Psoas muscle (tissue), 8 donors: ENCODE results near the gene LRRC4C. TPM values are rescaled to one million over a fixed set of nuclear protein-coding genes. Genes with fewer than 3 reads are reported as not detected.

Source experiments
- ATAC-seq, 4 donors: fragments of 200-7000 bp; cut with Tn5 transposase; one replicate each; pipeline ENCODE4 v1.9.1; 2020; ENCODE audit warnings: moderate library complexity in 3 of 4, mild to moderate bottlenecking in 2 of 4
- DNase-seq, 2 donors: peaks; one replicate each; pipeline ENCODE4 v3.0.0-alpha.2; 2020
- H3K27ac ChIP-seq: fragments of 200-600 bp; one replicate; pipeline ENCODE4 v1.8.0; 2022
- H3K27me3 ChIP-seq, 3 donors: fragments of 200-600 bp in 1 of 3; one replicate each; pipeline versions ENCODE4 v1.6.1 to v1.8.0; 2013 to 2022; ENCODE audit warnings: low read length in 2 of 3, mild to moderate bottlenecking in 2 of 3, moderate library complexity in 1 of 3; ENCODE audit not compliant: insufficient read depth in 3 of 3
- H3K36me3 ChIP-seq, 2 donors: fragments of 200-600 bp in 1 of 2; one replicate each; pipeline versions ENCODE4 v1.6.1 to v1.8.0; 2013 to 2022; ENCODE audit warnings: low read depth in 1 of 2, mild to moderate bottlenecking in 1 of 2, moderate library complexity in 1 of 2; ENCODE audit not compliant: insufficient read depth in 1 of 2
- H3K4me1 ChIP-seq: fragments of 200-600 bp; one replicate; pipeline ENCODE4 v1.8.0; 2022
- H3K4me3 ChIP-seq: fragments of 200-600 bp; one replicate; pipeline ENCODE4 v1.8.0; 2022; ENCODE audit warnings: mild to moderate bottlenecking
- H3K9me3 ChIP-seq: fragments of 200-600 bp; one replicate; pipeline ENCODE4 v1.8.0; 2022
- CTCF ChIP-seq: fragments of 200-600 bp; IDR thresholded peaks from one replicate; pipeline ENCODE4 v1.8.0; 2022; ENCODE audit warnings: antibody characterized with exemption
- WGBS, 3 donors: extraction: QIAGEN DNeasy Blood & Tissue Kit; methylation state at CpG; one replicate each; pipeline versions ENCODE4 v1.1.6 to v1.1.7; 2013; 5-methylcytosine and 5-hydroxymethylcytosine counted together
- intact Hi-C, 2 donors: fragments of 100-400 bp; cut with DNase I; formaldehyde crosslinking; loops; one replicate each; pipeline versions ENCODE4 v1.11.0 to v1.14.2; 2022
- polyA plus RNA-seq, 3 donors: library from polyadenylated mRNA; stranded (reverse); fragments of 200-250 nt; gene quantifications; one replicate each; pipeline ENCODE4 v1.2.3, GENCODE V29; 2013
- total RNA-seq, 4 donors: library from RNA; stranded (reverse); fragmentation: NEBNext Ultra II Directional in 2 of 4; extraction: Animal tissue kit (Norgen Biotek cat#: 25700) in 2 of 4; gene quantifications; one replicate each; pipeline versions ENCODE4 v1.2.1 to v1.2.4, GENCODE V29; 2021 to 2023
- donor health status: healthy with polysubstance abuse.
- donor health status: DM: no; HTN: no; CAD: no; lungs with moderate emphysema.
- donor health status: Bipolar disorder and iron deficiency.
- donor health status: healthy.
- donor health status: DM: yes; HTN: yes; CAD: no.
- donor health status: DM: no; HTN: no; CAD: no.
- donor health status: DM: no; HTN: no; CAD: no.
- donor health status: DM: yes; HTN: yes; CAD: no.

The LRRC4C gene
- total and polyA plus RNA-seq, 7 donors = 0.04 to 0.34 (median 0.12) TPM; not detected in 1

- Histone ChIP-seq H3K4me1 (no peaks in the 10 kb centered on the region), H3K36me3 (no peaks in the 10 kb centered on the region), H3K4me3 (no peak overlapping the region), H3K9me3 (no peaks in the 10 kb centered on the region), H3K27ac (no peak overlapping the region), H3K27me3 (no peaks in the 10 kb centered on the region)
- intact Hi-C loops = no loop called here
- WGBS, 3 donors = 68 to 77% (median 71%) methylated on average over 4 of the region's 4 CpGs
- no peak for DNase-seq
- no peak for ATAC-seq
- no peak for TF ChIP-seq CTCF
Observed at GRCh38 chr11:41301023-41301422, 158.4 kb downstream of the LRRC4C start.

- no peak overlapping the region for H3K4me3 ChIP-seq
- WGBS, 3 donors = 90 to 95% (median 94%) methylated on average over 3 of the region's 3 CpGs
- no peaks in the 10 kb centered on the region for H3K36me3 ChIP-seq
- no peak overlapping the region for H3K27ac ChIP-seq
- intact Hi-C loops = no loop called here
- DNase-seq (no peak), ATAC-seq (no peak)
- no peaks in the 10 kb centered on the region for H3K9me3 ChIP-seq
- H3K4me1 ChIP-seq = no peaks in the 10 kb centered on the region
- no peaks in the 10 kb centered on the region for H3K27me3 ChIP-seq
- TF ChIP-seq CTCF = no peak
Observed at GRCh38 chr11:41289408-41289807, 170.0 kb downstream of the LRRC4C start.

GRCh38 chr11:41286751-41287150 is 172.7 kb downstream of the LRRC4C start:
- intact Hi-C loops = no loop called here
- DNase-seq (no peak), ATAC-seq (no peak)
- no peak overlapping the region for H3K27ac ChIP-seq
- no peak for TF ChIP-seq CTCF
- no peaks in the 10 kb centered on the region for H3K9me3 ChIP-seq
- no peaks in the 10 kb centered on the region for H3K27me3 ChIP-seq
- no peaks in the 10 kb centered on the region for H3K4me1 ChIP-seq
- no peak overlapping the region for H3K4me3 ChIP-seq
- no peaks in the 10 kb centered on the region for H3K36me3 ChIP-seq

- no peak for ATAC-seq
- no peak overlapping the region for H3K27ac ChIP-seq
Observed at GRCh38 chr11:41284354-41284753, 175.1 kb downstream of the LRRC4C start.

More at GRCh38 chr11:41284354-41284753, 175.1 kb downstream of the LRRC4C start:
- no peak for DNase-seq
- Histone ChIP-seq H3K4me3 (no peak overlapping the region), H3K4me1 (no peaks in the 10 kb centered on the region), H3K9me3 (no peaks in the 10 kb centered on the region), H3K27me3 (no peaks in the 10 kb centered on the region), H3K36me3 (no peaks in the 10 kb centered on the region)
- WGBS, 3 donors = 66 to 72% (median 67%) methylated on average over 3 of the region's 3 CpGs
- TF ChIP-seq CTCF = no peak
- intact Hi-C loops = no loop called here
